ENCODE results near the gene UNC93A.
"Not testable (repeated sequence)": the region's sequence is repeated elsewhere in the genome, so short reads cannot be mapped to it uniquely, and the experiment has no call there.

Gene UNC93A

DNA sequence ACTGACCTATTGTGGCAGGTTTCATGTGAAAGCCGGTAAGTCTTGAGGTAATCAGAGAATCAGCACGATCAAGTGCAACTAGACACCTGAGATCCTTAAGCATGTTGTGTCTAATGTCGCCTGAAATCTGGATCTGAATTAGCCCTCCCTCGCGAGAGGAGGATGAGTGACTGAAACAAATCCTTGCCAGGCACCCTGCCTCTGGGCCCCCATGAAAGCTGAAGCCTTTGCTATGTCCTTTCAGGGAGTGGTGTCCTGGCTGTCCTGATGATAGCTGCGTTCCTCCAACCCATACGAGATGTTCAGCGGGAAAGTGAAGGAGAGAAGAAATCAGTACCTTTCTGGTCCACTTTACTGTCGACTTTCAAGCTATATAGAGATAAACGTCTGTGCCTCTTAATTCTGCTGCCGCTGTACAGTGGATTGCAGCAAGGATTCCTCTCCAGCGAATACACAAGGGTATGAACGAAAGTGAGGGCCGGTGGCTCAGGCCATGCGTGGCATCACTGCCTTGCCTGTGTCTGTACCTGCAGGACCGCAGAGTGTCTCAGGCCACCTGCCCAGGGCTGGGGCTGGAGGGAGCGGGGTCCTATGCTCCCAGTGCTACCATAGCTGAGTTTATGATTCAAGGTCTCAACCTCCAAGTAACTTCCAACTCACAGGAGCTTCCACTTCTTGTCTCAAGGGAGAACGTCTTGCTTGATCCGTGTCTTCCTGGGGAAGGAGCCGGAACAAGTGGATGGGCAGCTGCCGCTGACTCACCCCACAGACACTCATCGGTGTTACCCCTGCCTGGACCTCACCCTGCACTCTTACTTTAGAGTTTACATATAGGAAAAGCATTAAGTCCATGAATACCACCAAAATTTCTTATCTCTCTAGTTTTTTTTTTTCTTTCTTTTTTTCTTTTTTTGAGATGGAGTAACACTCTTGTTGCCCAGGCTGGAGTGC is 12.8 kb downstream of the UNC93A start:
- no peak overlapping the region for H3K4me3 ChIP-seq (ENCODE audit: control insufficient read depth, low read depth, low read length)
- no peak for TF ChIP-seq CTCF (conservative IDR thresholded peaks at IDR 0.05; ENCODE audit: control insufficient read depth, insufficient read depth, low read depth, low read length)
- DNase-seq (ENCODE audit: low read depth): no peak

DNA sequence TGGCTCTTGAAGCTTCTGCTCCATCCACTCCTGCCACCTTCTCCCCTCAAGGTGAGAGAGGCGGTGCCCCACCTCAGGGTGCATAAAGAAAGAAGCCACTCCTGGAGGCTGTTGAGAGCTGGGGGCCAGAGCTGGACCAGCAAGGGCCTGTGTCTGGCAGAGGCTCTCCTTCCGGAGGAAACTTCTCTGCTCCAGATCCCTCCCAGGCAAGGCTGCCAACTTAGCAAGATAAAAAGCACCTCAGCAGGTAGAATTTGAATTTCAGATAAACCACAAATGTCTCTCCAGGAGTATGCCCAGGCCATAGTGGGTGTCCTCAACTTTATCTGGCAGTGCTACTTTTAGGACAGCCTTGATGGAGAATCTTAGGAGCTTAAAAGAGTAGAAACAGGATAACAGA is 13.8 kb downstream of the UNC93A start:
- TF ChIP-seq CTCF (conservative IDR thresholded peaks at IDR 0.05; ENCODE audit: control insufficient read depth, insufficient read depth, low read depth, low read length): no peak
- DNase-seq (ENCODE audit: low read depth): no peak

GRCh38 chr6:167305796-167306195 is 14.7 kb downstream of the UNC93A start:
- no peak for TF ChIP-seq CTCF (conservative IDR thresholded peaks at IDR 0.05; ENCODE audit: control insufficient read depth, insufficient read depth, low read depth, low read length)
- no peak for DNase-seq (ENCODE audit: low read depth)
- no peak overlapping the region for H3K4me3 ChIP-seq (ENCODE audit: control insufficient read depth, low read depth, low read length)

More for the DNA sequence above, 13.8 kb downstream of the UNC93A start:
- no peak overlapping the region for H3K4me3 ChIP-seq (ENCODE audit: control insufficient read depth, low read depth, low read length)

- no peak for DNase-seq (ENCODE audit: low read depth)
- TF ChIP-seq CTCF (conservative IDR thresholded peaks at IDR 0.05; ENCODE audit: control insufficient read depth, insufficient read depth, low read depth, low read length): no peak
- H3K4me3 ChIP-seq (ENCODE audit: control insufficient read depth, low read depth, low read length): no peak overlapping the region
Measured at GRCh38 chr6:167306401-167306998, 15.4 kb downstream of the UNC93A start.

DNA sequence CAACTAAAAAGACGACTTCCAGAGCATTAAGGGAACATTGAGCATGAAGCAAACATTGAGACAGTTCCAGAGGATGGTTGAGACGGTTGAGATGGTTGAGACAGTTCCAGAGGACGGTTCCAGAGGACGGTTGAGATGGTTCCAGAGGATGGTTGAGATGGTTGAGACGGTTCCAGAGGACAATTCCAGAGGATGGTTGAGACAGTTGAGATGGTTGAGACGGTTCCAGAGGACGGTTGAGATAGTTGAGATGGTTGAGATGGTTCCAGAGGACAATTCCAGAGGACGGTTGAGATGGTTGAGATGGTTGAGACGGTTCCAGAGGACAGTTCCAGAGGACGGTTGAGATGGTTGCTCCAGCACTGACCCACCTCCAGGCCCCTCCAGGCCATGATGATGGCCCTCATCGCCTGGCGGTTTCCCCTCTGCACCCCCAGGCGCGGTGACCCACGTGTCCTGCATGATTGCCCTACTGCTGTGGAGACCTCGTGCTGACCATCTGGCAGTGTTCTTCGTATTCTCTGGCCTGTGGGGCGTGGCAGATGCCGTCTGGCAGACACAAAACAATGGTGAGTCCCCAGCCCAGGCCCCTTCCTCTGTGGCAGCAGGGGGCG is 16.3 kb downstream of the UNC93A start:
- no peak for DNase-seq (ENCODE audit: low read depth)
- no peak for TF ChIP-seq CTCF (conservative IDR thresholded peaks at IDR 0.05; ENCODE audit: control insufficient read depth, insufficient read depth, low read depth, low read length)
- no peak overlapping the region for H3K4me3 ChIP-seq (ENCODE audit: control insufficient read depth, low read depth, low read length)

- no peak for TF ChIP-seq CTCF (conservative IDR thresholded peaks at IDR 0.05; ENCODE audit: control insufficient read depth, insufficient read depth, low read depth, low read length)
- no peak overlapping the region for H3K4me3 ChIP-seq (ENCODE audit: control insufficient read depth, low read depth, low read length)
- DNase-seq (ENCODE audit: low read depth): no peak
Measured at GRCh38 chr6:167308207-167308606, 17.1 kb downstream of the UNC93A start.

- not testable (repeated sequence) for DNase-seq (ENCODE audit: low read depth)
Measured at GRCh38 chr6:167309355-167310192, 18.5 kb downstream of the UNC93A start.

More at GRCh38 chr6:167309355-167310192, 18.5 kb downstream of the UNC93A start:
- H3K4me3 ChIP-seq (ENCODE audit: control insufficient read depth, low read depth, low read length): not testable (repeated sequence)

Data from fibroblast of mammary gland (primary cell).